SK-N-SH (cell line): ENCODE data around the gene PNMA6E.

Source experiments
- CHD2 ChIP-seq: fragments of 150-350 bp; IDR thresholded peaks from 2 replicates; pipeline ENCODE4 v1.6.1; 2018; ENCODE audit warnings: low read length; ENCODE audit not compliant: partially characterized antibody
- POLR2AphosphoS5 ChIP-seq: IDR thresholded peaks from 2 replicates; pipeline ENCODE4 v1.6.1; 2012; ENCODE audit warnings: low read depth, low read length

DNA sequence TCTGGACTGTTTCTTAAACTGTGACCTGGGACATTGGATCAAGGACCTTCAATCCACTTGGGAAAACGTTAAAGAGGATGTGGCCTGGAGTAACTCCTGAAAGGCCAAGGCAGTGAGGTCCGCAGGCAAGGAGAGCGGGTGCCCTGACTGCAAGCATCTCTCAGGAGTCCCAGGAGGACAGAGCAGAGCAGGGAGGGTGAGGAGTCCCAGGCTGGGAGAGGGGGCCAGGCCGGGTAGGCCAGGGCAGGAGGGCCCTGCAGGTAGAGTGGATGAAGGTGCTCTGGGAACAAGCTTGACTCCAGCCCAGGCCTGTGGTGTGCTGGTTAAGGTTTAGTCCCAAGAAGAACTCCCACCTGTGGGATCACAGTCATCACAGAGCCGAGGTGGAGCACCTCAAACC, 13.8 kb downstream of the PNMA6E start:
- TF ChIP-seq POLR2AphosphoS5, result no peak
- no peak for TF ChIP-seq CHD2
